CD4-positive, alpha-beta T cell treated with Interleukin-6 for 4 hours (primary cell): Measurements from ENCODE around the gene EGFR.

Experiments used
- DNase-seq: peaks from one replicate; pipeline ENCODE4 v3.0.0-alpha.2; 2020; ENCODE audit warnings: mixed read lengths

The EGFR gene

DNA sequence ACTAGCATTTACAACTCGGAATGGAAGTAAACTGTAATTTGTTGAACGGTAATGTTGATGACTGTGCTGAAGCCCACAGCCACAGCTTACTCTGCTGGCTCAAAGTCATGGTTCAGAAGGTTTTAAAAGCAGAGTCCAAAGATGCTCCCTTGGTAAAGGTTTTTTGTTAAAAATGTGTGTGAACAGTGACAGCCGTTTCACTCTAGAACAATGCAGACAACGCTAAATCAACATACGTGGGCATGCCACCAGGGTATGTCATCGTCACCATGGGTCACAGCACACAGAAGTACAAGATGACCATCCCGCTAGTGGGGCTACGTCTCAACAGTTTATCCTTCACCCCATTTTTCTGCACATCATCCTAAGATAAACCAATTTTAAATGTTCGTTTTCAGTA lies 239.8 kb downstream of the EGFR start:
- DNase-seq: no peak

DNA sequence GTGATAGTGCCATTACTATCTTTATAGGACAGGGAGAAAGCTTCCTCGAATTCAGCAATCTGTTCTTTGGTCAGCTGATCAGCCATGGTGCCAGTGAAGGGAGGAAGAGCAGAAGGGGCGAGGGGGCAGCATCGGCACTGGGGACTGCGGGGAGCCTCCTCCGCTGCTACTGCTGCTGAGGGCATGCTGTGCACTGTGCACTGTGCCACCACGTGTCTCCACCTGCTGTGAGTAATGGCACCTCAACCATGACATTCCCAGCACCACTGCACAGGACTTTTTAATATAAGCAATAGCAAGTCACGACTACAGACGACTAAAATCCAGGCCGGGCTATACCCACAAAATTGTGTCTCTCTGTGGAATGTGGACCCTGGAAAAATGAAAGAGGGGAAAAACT lies 241.4 kb downstream of the EGFR start:
- DNase-seq: no peak

DNA sequence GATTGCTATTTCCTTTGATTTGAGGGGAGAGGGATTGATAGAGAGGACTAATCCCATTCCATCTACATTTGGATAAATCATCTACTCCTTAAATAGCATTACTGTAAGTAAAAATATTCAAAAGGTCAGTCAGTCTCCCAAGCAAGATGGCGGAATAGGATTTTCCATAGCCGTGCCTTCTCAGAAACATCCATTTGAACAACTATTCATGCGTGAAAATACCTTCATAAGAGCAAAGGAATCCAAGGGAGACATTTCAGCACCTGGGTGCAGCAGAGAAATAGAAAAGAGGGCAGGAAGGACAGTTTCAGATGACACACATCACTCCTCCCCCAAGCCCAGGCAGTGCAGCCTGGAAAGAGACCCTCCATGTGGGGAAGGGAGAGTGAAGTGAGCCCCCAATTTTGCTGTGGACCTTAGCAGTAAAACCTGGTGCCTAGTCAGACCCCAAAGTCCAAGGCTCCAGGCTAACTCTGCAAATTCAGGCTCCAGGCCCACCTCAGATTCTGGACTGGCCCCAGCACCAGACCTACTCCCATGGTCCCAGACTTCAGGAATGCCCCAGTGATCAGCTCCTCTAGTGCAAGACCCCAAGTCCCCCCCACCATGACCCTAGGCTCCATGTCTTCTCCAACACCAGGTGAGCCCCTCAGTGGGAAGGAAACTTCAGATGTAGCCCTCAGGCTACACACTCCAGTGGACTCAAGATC lies 242.0 kb downstream of the EGFR start:
- no peak for DNase-seq
